Spinal cord (tissue), 10 donors: Measurements from ENCODE around the gene SLC9A2. TPM values are rescaled to one million over a fixed set of nuclear protein-coding genes. Genes with fewer than 3 reads are reported as not detected.
A peak's percentile ranks its signal among the peaks of the same experiment; 100 is the strongest.

ENCODE experiments used
- DNase-seq, 6 donors: peaks; one replicate each; pipeline versions ENCODE4 v3.0.0 to v3.0.0-alpha.2; 2013 to 2015; ENCODE audit warnings: low spot score in 6 of 6, low read depth in 4 of 6
- H3K27ac ChIP-seq: one replicate; pipeline ENCODE4 v1.5.1; 2013; ENCODE audit warnings: low read depth, low read length, control low read depth
- H3K27me3 ChIP-seq: one replicate; pipeline ENCODE4 v1.6.1; 2013; ENCODE audit warnings: low read length; ENCODE audit not compliant: control insufficient read depth, insufficient read depth
- H3K36me3 ChIP-seq: one replicate; pipeline ENCODE4 v1.6.1; 2013; ENCODE audit warnings: low read length; ENCODE audit not compliant: control insufficient read depth, insufficient read depth
- H3K4me1 ChIP-seq: one replicate; pipeline ENCODE4 v1.6.1; 2013; ENCODE audit warnings: low read length; ENCODE audit not compliant: control insufficient read depth, insufficient read depth
- H3K4me3 ChIP-seq: one replicate; pipeline ENCODE4 v1.5.1; 2013; ENCODE audit warnings: low read depth, low read length, control low read depth
- H3K9me3 ChIP-seq: one replicate; pipeline ENCODE4 v1.6.1; 2013; ENCODE audit warnings: low read length; ENCODE audit not compliant: control insufficient read depth, insufficient read depth
- WGBS: methylation state at CpG from one replicate; pipeline ENCODE4 v1.1.5; 2013; ENCODE audit warnings: missing lambda C conversion rate; ENCODE audit not compliant: insufficient coverage; 5-methylcytosine and 5-hydroxymethylcytosine counted together
- polyA plus RNA-seq, 2 donors: library from polyadenylated mRNA; unstranded; fragments of 120-200 nt; gene quantifications; one replicate each; pipeline ENCODE4 v1.2.1, GENCODE V29; 2013; ENCODE audit not compliant: insufficient read length in 2 of 2
- total RNA-seq, 2 donors: library from RNA; depleted of rRNA in 1 of 2; stranded (reverse); fragments of 120-200 nt in 1 of 2; fragments of >200 nt in 1 of 2; gene quantifications; one replicate each; pipeline versions ENCODE4 v1.2.3 to v1.2.4, GENCODE V29; 2013 to 2014
- donor health status: healthy.

The SLC9A2 gene
- total and polyA plus RNA-seq, 4 donors: 1.0 to 1.9 (median 1.4) TPM

DNA sequence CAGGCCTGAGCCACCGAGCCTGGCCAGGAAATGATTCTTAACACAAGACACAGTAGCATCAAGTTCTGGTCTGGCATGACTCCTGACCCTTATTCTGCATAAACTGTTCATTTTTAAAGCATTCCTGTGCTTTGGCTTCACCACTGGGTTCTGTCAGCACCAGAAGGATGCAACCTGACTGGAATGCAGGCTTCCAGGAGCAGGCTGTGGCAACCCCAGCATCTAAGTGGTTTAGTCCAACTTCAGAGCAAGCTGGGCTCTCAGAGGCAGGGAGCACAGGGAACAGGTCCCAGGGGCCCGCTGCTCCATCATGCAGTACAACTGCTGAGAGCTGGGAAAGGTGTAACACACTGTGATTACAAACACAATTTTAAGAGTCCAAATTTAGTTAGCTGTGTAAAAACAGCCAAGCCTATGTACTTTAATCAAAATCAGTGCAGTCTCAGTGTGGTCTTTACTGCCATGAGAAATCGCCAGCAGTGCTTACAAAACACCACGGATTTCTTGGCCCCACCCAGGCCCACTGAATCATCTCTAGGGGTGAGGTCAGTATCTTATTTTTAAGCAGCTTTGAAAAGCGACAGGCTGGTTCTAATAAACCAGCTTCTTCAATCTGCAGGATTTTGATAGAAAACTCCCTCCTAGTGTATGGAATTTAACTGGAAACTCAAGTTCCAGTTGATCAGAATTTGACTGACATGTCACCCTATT is 98.1 kb downstream of the SLC9A2 start:
- H3K4me3 ChIP-seq: no peak overlapping the region
- no peaks in the 10 kb centered on the region for H3K4me1 ChIP-seq
- H3K9me3 ChIP-seq: no peaks in the 10 kb centered on the region
- H3K36me3 ChIP-seq: peaks cover 24% of the 10 kb centered on the region
- WGBS: 89% methylated on average over 1 of the region's 5 CpGs
- H3K27ac ChIP-seq: no peak overlapping the region
- no peaks in the 10 kb centered on the region for H3K27me3 ChIP-seq
- no peak for DNase-seq

- Histone ChIP-seq H3K4me1 (no peaks in the 10 kb centered on the region), H3K36me3 (peaks cover 31% of the 10 kb centered on the region), H3K27ac (no peak overlapping the region), H3K27me3 (no peaks in the 10 kb centered on the region), H3K4me3 (no peak overlapping the region), H3K9me3 (no peaks in the 10 kb centered on the region)
- no peak for DNase-seq
- 96% methylated on average over 23 of the region's 26 CpGs for WGBS
Measured at GRCh38 chr2:102718387-102719316, 99.3 kb downstream of the SLC9A2 start.

- Histone ChIP-seq H3K27me3 (no peaks in the 10 kb centered on the region), H3K4me1 (no peaks in the 10 kb centered on the region), H3K4me3 (no peak overlapping the region), H3K9me3 (no peaks in the 10 kb centered on the region), H3K36me3 (peaks cover 27% of the 10 kb centered on the region), H3K27ac (no peak overlapping the region)
- DNase-seq: no peak
- WGBS: 93% methylated on average over 6 of the region's 7 CpGs
Measured at GRCh38 chr2:102724016-102724490, 104.7 kb downstream of the SLC9A2 start.

- Histone ChIP-seq H3K27ac (no peak overlapping the region), H3K4me1 (no peaks in the 10 kb centered on the region), H3K9me3 (no peaks in the 10 kb centered on the region), H3K4me3 (no peak overlapping the region), H3K27me3 (no peaks in the 10 kb centered on the region), H3K36me3 (peaks cover 27% of the 10 kb centered on the region)
- DNase-seq: no peak
- WGBS: 100% methylated on average over 4 of the region's 10 CpGs
Measured at GRCh38 chr2:102724553-102724952, 105.2 kb downstream of the SLC9A2 start.

DNA sequence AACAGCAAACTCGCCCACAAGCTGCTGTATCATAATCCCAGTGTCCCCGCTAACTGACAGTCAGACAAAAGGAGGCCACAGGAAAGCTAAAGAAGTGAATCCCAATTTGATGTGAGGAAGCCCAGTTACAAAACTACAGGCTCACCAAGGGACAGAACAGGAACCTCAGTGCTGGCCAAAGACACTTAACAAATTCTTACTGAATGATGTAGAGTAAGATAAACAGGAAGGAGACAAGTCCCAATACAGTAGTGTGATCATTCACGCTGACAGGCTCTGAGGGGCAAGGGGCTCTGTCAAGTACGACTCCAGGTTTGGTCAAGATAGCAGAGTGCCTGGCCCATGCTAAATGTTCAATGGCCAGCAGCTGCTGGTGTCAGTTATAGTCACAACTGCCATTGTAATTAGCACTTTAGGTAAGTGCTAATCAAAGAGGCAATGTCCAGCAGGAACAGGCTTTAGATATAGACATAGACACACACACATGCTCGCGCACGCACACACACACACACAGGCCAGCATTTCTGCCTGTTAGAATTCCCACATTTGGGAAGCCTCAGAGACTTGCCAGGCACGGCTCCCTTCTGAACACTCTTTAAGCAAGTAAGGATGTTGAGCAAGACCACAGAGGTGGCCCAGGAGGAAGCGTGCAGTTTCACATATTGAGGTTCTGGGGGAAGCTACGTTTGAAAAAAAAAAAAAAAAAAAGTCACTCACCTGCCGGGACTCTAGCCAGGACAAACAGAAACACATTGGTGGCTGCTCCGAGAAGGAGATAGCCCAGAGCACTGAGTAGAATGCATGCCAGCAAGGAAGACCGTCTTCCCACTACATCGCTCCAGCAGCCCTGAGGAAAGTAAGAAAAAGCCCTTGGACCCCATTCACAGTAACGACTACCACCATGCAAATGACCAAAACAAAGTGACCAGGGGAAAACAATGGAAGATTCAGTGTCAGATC is 107.1 kb downstream of the SLC9A2 start:
- peaks cover 36% of the 10 kb centered on the region for H3K36me3 ChIP-seq
- no peak overlapping the region for H3K27ac ChIP-seq
- H3K4me3 ChIP-seq: no peak overlapping the region
- H3K4me1 ChIP-seq: no peaks in the 10 kb centered on the region
- no peaks in the 10 kb centered on the region for H3K9me3 ChIP-seq
- H3K27me3 ChIP-seq: no peaks in the 10 kb centered on the region
- WGBS: 80% methylated on average over 10 of the region's 15 CpGs
- no peak for DNase-seq

DNA sequence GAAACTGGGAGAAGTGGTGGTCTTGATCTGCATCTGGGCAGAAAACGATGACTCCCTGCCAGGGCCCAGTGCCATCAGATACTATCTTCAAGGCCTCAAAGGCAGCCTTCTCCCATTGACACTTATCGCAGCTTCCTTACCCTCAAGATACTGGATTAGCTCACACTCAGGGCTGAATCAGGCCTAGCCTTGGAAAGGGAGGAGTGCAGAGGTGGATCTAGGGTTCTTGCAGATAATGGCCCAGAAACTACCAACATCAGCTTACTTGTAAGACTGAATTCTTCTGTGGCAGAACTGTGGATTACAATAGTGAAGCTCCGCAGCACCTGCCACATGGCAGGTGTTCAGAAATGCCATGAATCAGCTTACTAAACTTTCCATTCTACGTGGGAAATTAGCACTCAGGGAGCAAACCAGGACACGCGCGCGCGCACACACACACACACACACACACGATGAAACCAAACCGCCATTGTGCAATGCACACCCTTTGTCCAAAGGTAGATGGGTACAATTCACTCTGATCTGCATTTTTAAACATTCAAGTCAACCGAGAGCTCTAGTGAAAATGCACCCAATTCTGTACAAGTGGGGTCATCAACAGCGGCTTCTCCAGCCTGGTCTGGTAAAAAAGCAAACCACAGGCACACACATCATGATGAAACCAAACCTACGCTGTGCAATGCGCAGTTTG is 116.2 kb downstream of the SLC9A2 start:
- DNase-seq: peak in 4 of 6 donors; percentile 6 to 77 (median 27)

GRCh38 chr2:102736110-102736409 is 116.7 kb downstream of the SLC9A2 start:
- Histone ChIP-seq H3K9me3 (no peaks in the 10 kb centered on the region), H3K4me3 (peak overlapping the region; percentile 59), H3K27ac (no peak overlapping the region), H3K4me1 (peaks cover 5% of the 10 kb centered on the region), H3K27me3 (no peaks in the 10 kb centered on the region), H3K36me3 (no peaks in the 10 kb centered on the region)
- peak in 2 of 6 donors; percentile 15 to 20 for DNase-seq
- 6% methylated on average over 5 of the region's 6 CpGs for WGBS

More for the DNA sequence above, 116.2 kb downstream of the SLC9A2 start:
- Histone ChIP-seq H3K4me3 (peak overlapping the region; percentile 59), H3K27ac (no peak overlapping the region), H3K4me1 (peaks cover 5% of the 10 kb centered on the region), H3K27me3 (no peaks in the 10 kb centered on the region), H3K9me3 (no peaks in the 10 kb centered on the region), H3K36me3 (peaks cover 3% of the 10 kb centered on the region)
- whole genome bisulfite sequencing: 40% methylated on average over 13 of the region's 15 CpGs

DNA sequence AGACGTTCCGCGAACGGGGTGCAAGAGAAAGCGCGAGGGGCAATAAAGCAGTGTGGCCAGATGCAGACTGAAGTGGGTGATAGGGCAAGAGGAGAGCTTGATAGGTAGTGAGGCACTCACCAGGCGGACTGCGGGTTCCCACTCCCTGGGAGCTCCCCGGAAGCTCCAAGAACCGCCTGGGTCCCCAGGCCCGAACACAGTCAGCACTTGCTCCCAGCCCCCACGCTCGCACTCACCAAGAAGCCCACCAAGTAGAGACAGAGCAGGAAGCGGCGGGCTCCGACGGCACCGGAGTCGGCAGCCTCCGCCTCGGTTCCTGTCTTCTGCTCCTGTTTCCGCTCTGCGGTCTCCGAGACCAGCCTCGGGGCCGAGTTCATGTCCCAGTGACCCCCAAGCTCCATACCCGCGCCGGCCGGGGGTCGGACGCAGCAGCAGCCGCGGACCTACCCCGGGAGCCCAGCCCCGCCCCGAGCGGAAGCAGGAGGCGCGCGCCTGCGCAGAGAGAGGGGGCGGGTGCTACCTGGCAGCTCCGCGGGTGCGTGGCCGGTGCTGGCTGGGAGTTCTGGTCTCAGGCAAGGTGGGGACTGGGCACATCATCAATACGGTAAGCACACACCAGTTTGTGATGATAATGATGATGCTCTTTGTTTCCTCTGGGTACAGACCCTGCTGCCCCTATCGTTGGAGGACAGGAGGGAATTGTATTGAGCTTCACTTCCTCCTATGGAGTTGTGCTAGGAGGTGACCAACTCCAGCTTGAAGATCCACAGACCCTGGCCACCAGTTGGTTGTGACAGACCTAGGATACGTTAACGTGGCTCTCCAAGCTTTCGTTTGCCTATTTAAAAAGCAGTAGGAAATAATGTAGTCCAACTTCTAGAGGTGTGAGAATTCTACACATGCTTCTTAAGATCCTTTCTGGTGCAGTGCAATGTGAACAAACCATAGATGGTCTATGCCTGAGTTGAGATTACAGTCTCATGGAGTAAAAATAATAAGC is 117.4 kb downstream of the SLC9A2 start:
- no peaks in the 10 kb centered on the region for H3K27me3 ChIP-seq
- DNase-seq: peak; percentile 57 to 95 (median 70)
- H3K9me3 ChIP-seq: no peaks in the 10 kb centered on the region
- under 1% methylated on average over 44 of the region's 52 CpGs for WGBS
- no peak overlapping the region for H3K27ac ChIP-seq
- H3K4me3 ChIP-seq: peak overlapping the region; percentile 59
- H3K36me3 ChIP-seq: no peaks in the 10 kb centered on the region
- H3K4me1 ChIP-seq: peaks cover 5% of the 10 kb centered on the region
